Measurements from ENCODE around the gene TMEM221.

DNA sequence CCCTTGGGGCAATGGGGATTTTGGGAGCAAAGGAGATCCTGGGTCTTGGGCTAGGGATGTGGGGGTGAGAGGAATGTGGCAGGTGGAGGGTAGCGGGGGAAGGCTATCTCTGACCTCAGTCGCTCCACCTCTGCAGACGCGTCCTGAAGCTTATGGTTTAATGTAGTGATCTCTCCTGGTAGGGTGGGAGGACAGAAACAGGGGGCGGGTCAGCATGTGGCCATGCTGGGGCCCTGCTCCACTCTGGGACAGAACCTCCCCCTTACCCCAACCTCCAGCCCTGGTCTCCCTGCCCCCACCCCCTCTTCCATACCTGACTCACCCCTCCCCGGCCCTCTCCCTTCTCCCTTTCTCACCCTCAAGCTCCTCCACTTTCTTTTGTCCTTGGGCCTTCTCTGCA, 44.5 kb downstream of the TMEM221 start:
- TF ChIP-seq, protein P1, sequence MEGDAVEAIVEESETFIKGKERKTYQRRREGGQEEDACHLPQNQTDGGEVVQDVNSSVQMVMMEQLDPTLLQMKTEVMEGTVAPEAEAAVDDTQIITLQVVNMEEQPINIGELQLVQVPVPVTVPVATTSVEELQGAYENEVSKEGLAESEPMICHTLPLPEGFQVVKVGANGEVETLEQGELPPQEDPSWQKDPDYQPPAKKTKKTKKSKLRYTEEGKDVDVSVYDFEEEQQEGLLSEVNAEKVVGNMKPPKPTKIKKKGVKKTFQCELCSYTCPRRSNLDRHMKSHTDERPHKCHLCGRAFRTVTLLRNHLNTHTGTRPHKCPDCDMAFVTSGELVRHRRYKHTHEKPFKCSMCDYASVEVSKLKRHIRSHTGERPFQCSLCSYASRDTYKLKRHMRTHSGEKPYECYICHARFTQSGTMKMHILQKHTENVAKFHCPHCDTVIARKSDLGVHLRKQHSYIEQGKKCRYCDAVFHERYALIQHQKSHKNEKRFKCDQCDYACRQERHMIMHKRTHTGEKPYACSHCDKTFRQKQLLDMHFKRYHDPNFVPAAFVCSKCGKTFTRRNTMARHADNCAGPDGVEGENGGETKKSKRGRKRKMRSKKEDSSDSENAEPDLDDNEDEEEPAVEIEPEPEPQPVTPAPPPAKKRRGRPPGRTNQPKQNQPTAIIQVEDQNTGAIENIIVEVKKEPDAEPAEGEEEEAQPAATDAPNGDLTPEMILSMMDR (IDR thresholded peaks at IDR 0.05), result no peak
- no peak for TF ChIP-seq POLR2A (IDR thresholded peaks at IDR 0.05)
- TF ChIP-seq EP300 (IDR thresholded peaks at IDR 0.05; ENCODE audit: low read depth), result no peak
